ENCODE measurements around the gene OGFR.
"Not testable (repeated sequence)": the region's sequence is repeated elsewhere in the genome, so short reads cannot be mapped to it uniquely, and the experiment has no call there.

Gene OGFR

DNA sequence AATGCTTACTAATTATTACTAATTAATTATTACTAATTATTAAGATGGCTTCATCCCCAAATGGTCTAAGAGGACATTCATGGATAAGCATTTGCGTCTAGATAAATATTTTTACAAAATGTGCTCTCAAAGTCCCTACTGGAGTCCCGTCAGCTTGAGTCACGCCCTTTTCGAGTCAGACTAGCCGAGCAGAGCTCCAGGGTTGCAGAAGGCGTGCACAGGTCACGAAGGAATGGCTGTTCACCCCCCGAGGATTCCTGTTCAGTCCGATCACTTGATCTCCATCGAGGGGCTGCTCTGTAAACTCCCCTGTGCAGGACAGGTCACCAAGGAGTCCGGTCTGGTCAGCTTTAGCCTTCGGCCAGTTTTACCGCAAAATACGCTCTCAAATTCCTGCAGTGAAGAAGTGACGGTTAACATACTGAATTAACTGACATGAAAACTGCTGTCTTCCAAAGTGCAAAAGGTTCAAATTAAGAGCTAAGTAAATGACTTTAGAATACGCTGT lies 37.1 kb downstream of the OGFR start:
- DNase-seq = no peak

DNA sequence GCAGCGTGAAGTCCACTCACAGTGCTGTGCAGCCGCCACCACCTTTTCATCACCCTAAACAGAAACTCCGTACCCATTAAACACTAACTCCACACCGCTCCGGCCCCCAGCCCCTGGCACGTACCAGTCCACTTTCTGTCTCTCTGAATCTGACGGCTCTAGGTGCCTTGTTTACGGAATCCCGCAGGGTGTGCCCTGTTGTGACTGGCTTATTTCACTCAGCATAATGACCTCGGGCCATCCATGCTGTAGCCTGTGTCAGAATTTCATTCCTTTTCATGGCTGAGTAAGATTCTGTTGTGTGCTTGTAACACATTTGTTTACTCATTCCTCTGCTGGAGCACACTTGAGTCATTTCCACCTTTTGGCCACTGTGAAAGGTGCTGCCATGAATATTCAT lies 39.0 kb downstream of the OGFR start:
- DNase-seq = no peak

DNA sequence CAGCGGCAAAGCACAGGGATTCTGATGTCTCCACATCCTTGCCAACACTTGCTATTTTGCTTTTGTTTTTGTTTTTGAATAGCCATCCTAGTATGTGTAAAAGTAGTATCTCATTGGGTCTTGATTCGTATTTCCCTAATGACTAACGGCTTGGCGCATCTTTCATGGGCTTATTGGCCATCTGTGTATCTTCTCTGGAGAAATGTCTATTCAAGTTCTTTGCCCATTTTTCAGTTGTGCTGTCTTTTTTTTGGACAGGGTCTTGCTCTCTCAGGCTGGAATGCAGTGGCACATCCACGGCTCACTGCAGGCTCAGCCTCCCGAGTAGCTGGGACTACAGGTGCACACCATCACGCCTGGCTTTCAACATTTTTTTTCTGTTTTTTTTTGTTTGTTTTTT lies 39.5 kb downstream of the OGFR start:
- DNase-seq = no peak

DNA sequence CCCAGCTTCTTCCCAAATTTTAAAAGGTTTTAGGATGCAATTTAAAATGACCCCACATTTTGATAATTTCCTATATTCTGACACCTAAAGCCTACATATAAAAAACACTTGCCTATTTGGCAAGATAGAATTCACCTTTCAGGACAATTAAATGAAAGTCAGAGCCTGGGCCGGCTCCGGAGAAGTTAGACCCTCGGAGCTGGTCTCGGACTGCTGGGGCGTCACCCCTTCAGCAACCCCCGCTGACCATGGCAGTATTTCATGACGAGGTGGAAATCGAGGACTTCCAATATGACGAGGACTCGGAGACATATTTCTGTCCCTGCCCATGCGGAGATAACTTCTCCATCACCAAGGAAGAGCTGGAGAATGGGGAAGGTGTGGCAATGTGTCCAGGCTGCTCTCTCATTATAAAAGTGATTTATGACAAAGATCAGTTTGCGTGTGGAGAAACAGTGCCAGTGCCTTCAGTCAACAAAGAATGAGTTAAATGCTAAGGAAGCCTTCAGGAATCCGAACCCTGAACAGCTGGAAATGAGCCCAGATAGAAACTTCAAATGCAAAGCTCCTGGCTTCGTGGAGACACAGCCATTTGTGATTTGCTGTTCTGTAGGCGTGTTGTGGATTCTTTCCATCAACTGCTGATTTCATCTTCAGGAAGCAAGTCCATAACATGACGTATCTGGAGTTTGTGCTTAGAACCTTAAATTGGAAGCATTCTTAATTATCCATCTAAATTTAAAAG lies 41.0 kb downstream of the OGFR start:
- DNase-seq = no peak

DNA sequence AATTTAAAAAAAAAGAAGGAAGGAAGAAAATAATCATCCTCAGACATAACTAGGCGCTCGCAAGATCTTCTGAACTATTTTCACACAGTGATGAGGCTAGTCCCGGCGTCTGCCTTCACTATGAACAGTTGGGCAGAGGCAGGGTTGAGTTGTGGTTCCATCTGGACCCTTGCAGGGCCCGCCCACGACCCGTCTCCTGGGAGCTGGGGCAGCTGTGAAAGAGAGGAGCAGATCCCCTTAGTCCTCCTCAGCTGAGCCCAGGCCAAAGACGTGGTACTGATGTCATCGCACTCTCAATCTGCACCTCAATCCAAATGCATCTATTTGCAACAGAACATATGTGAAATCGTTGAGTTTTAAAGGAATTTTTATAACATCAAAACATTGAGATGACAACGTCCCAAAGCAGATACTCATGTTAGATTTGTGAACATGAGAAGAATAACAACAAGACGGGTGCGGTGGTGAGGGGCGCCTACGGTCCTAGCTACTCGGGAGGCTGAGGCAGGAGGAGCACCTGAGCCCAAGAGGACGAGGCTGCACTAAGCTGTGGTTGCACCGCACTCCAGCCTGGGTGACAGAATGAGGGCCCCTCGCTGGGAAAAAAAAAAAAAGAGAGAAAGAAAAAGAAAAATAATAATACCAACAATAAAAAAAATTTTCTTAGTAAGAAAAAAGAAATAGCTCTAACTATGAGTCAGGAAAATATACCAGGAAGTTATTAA lies 41.7 kb downstream of the OGFR start:
- DNase-seq = no peak

DNA sequence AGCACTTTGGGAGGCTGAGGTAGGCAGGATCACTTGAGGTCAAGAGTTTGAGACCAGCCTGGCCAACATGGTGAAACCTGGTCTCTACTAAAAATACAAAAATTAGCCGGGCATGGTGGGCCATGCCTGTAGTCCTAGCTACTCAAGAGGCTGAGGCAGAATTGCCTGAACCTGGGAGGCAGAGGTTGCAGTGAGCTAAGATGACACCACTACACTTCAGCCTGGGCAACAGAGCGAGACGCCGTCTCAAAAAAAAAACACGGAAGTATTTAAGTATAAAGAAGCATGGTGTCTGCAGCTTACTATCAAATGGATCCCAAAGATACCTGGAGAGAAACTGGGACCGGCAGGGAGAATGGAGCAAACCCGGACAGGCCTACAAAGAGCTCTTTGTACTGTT lies 44.3 kb downstream of the OGFR start:
- not testable (repeated sequence) for DNase-seq

DNA sequence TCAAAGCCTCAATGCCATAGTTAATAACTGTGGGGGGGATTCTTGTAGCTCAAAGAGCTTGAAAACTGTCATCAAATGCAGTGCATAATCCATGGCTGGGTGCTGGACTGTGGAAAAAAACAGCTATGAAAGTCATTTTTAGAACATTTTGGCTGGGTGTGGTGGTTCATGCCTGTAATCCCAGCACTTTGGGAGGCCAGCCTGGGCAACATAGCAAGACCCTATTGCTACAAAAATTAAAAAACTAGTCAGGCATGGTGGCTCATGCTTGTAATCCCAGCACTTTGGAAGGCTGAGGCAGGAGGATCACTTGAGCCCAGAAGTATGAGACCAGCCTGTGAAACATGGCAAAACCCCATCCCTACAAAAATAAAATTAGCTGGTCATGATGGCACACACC lies 44.8 kb downstream of the OGFR start:
- no peak for DNase-seq

DNA sequence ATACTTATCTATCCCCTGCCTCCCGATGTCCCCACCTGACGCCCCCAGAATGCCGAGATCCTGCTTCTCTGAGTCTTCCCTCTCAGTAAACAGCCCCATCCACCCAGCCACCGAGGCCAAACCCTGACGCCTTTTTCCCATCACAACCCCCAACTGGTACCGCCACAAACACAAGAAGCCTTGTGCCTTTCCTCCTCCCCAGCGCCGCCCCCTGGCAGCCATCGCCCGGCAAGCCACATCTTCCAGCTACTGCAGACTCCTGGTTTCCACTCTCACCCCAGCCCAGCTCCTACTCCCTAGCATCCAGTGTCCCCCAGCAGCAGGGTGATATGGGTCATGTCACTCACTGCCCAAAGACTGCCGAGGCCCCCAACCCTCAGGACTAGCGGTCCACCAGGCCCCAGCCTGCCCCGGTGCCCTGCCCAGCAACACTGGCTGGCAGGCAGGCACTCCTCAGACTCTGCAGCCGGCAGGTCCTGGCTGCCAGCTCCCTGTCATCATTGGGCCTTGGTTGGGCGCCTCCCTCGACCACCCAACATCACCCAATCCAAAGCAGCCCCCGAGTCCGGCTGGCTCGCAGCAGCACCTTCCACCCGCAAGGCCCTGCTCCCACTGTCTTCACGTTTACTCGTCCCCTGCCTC lies 45.8 kb downstream of the OGFR start:
- no peak for DNase-seq

DNA sequence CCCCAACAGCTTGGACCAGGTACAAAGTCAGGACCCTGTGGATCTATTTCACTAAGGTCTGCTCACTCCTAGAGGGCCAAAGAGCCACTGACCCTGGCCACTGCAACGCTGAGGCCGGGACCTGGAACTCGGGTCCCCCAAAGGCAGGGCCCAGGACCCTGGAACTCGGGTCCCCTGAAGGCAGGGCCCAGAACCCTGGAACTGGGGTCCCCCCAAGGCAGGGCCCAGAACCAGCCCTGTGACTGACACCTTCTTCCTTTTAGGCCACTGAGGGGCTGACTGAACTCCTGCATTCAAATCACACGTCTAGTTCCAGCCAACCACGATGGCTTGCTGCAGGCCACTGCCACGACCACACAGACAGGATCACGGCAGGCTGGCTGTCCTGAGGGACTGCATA lies 47.6 kb downstream of the OGFR start:
- DNase-seq = no peak

DNA sequence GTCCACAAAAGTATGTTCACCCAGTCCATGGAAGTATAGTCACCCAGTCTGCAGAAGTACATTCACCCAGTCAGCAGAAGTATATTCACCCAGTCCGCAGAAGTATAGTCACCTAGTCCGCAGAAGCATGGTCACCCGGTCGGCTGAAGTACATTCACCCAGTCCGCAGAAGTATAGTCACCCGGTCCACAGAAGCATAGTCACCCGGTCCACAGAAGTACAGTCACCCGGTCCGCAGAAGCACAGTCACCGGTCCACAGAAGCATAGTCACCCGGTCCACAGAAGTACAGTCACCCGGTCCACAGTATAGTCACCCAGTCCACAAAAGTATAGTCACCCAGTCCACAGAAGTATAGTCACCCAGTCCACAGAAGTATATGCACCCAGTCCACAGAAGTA lies 48.2 kb downstream of the OGFR start:
- DNase-seq = no peak

DNA sequence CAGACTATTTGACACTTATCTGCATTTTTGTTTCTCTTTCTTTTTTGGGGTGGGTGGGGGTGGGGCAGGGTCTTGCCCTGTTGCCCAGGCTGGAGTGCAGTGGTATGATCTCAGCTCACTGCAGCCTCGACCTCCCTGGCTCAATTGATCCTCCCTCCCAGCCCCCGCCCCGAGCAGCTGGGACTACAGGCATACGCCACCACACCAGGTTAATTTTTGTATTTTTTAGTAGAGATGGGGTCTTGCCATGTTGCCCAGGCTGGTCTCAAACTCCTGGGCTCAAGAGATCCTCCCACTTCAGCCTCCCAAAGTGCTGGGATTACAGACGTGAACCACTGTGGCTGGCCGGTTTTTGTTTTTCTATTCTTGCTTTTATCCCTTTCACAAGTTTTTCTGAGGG lies 48.7 kb downstream of the OGFR start:
- not testable (repeated sequence) for DNase-seq

DNA sequence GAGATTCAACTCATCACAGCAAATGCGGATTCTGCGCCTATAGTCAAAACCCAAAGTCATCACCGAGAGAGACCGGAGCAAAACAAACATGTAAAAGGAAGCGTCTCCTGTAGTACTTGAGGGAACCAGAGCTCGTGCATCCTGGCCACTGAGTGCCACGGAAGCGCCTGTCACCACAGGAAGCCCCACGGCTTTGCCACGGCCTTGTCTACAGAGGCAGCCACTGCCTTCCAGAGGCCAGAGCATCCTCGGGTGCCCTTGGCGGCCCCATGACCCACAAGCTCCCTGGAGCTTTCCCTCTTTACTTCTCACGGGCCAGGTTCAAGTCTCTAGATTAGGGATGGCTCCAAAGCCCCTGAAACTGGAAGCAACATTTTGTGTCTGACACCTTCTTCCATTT lies 49.5 kb downstream of the OGFR start:
- DNase-seq = no peak

DNA sequence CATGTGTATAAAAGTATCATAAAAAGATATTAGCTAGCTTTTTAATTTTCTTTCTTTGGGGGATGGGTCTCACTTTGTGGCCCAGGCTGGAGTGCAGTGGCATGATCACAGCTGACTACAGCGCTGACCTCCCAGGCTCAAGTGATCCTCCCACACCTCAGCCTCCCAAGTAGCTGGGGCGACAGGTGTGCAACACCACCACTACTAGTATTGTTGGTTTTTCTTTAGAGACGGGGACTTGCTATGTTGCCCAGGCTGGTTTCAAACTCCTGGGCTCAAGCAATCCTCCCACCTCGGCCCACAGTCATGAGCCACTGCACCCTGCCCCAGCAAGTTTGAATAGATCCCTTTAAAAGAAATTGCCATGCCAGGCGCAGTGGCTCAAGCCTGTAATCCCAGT lies 50.5 kb downstream of the OGFR start:
- no peak for DNase-seq

DNA sequence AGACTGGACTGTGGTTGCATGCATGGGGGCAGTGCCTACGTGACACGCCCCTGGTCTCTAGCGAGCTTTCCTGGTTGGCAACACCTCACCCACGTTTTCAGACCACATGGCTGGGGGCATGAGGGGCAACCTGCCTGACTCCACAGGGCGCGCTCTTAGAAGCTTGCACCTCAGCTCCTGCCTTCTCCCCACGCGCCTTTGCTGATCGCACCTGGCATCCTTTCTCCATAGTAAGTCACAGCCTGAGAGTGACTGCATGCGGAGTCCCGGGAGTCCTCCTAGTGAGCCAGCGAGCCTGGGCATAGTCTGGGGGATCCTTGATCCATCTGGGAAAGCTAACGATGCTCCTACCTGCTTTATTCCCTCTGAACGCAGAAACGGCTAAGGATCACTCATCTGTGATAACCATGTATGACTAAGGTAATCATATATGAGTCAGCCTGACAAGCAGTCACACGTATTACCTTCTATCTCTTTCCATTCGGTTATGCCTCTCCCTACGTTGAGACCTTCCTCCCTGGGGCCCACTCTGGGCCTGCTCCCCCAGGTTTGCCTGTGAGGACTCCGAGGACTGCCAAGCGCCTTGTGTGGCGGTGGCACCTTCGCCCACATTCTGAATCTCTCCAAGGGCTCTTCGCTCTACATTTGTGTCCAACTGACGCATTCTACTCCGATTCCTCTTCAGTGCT lies 52.4 kb downstream of the OGFR start:
- no peak for DNase-seq

DNA sequence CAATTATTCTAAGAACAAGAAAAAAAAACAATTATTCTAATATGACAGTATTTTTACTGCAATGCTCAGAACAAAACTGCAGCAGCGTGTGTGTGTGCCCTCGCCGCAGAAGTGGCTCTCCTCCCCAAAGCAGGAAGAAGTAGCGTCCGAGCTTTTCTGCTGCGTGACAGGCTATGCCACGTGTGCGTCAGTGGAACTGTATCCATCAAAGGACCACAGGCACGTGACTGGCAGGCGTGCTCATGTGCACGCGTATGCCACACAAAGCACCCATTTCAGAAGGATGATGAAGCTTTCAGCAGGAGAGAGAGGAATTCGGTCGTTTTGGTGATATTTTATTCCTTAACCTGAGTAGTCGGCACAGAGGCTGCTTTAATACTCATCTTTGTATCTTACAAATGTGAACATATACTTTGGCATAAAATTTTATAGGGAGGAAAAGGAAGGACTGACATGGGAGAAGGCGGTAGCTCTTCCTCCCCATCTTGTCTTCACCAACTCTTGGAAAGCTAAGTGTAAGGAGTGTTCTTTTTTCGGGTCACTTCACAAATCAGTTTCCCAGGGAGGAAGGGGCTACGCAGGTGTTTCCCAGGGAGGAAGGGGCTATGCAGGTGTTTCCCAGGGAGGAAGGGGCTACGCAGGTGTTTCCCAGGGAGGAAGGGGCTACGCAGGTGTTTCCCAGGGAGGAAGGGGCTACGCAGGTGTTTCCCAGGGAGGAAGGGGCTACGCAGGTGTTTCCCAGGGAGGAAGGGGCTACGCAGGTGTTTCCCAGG lies 53.6 kb downstream of the OGFR start:
- no peak for DNase-seq

DNA sequence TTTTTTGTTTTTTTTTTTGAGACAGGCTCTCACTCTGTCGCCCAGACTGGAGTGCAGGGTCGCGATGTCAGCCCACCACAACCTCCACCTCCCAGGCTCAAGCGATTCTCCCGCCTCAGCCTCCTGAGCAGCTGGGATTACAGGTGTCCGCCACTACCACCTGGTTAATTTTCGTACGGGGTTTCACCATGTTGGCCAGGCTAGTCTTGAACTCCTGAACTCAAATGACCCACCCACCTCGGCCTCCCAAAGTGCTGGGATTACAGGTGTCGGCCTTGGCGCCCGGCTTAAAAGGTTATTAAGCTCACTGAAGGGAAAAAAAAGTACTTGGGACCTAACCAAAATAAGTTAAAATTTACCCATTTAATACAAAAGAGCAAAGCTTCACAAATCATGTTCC lies 55.1 kb downstream of the OGFR start:
- DNase-seq = no peak

DNA sequence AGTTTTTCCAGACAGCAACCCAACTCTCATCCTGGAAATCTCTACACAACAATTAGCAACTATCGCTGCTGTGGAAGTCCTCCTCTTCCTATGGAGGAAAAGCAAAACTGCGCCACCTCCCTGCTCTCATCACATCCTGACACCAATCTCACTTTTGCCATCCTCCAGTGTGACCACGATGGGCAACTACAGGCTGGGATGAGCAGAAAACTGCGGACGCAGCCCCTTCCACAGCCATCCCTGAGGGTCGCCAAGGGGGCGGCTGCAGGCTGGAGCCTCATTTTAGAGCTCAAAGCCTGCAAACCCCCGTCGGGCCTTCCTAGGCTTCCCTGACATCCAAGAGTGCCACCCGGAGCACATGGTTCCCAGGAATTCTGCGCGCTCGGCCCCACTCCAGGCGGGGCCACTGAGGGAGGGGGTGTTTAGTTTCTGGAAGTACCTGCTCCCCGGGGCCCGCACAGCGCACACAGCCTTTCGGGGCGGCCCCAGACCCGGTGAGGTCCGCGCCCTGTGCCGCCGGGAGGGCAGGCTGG lies 55.8 kb downstream of the OGFR start:
- no peak for DNase-seq

DNA sequence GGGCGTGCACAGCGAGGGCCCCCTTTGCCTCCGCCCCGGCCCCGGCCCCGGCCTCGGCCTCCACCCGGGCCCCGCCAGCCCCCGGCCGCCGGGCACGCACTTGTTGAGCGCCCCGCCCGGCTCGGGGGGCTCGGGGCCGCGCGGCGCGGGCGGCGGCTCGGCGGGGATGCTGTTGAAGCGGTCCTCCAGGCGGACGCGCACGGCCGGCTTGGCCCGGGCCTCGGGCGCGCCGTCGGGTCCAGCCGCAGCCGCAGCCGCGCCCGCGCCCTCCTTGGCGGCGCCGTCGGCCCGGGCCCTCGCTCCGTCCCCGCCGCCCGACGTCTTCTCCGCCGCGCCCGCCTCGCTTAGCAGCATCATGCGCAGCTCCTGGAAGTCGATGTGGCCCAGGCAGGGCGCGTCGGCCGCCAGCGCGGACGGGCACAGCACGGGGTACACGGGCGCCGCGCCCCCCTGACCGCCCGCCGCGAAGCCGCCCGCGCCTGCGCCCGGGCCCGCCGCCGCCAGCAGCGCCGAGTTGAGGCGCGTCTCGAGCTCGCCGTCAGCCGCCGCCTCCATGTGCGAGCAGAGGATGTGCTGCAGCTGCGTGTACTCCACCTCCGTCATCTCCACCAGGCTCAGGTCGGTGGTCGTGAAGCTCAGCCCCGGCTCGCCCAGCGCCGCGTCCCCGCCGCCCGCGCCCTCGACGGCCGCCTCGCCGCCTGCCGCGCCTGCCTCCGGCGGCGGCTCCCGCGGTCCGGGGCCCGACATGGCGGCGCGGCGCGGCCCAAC lies 56.5 kb downstream of the OGFR start:
- DNase-seq = peak; percentile 51

DNA sequence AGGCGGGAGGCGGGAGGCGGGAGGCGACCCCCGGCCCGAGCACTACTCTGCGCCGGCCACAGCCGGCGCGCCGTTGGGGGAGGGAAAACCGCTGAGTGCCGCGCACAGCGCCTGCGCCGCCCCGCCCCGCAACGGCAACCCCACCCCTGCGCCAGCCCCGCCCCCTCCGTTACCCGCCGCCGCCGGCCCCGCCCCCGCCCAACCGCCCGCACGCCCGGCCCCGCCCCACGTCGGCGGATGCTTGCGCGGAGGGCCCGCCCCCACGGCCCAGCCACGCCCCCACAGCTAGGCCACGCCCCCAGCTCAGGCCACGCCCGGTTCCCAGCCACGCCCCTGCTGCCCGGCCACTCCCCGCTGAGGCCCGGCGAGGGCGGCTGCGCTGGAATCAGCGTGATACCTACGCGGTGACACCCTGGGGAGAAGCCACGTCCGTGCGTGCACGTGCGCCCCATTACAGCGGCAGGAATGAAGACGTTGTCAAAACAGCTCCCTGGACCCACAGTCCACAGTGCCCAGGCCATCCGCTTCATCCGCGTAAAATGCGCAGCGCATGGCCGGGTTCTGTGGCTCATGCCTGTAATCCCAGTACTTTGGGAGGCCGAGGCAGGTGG lies 57.2 kb downstream of the OGFR start, which contains the start of gene TCFL5:
Gene TCFL5, minus strand, starts transcription at position 97 of the 611 bp plus-strand sequence. CDS start 152 bp downstream, outside the sequence.
- peak; percentile 93 for DNase-seq
